Measurements from ENCODE around the gene DNAI4. TPM values are rescaled to one million over a fixed set of nuclear protein-coding genes. Genes with fewer than 3 reads are reported as not detected.

DNAI4 gene
- total RNA-seq, 1 experiment from 2014 or later = 3.9 TPM

DNA sequence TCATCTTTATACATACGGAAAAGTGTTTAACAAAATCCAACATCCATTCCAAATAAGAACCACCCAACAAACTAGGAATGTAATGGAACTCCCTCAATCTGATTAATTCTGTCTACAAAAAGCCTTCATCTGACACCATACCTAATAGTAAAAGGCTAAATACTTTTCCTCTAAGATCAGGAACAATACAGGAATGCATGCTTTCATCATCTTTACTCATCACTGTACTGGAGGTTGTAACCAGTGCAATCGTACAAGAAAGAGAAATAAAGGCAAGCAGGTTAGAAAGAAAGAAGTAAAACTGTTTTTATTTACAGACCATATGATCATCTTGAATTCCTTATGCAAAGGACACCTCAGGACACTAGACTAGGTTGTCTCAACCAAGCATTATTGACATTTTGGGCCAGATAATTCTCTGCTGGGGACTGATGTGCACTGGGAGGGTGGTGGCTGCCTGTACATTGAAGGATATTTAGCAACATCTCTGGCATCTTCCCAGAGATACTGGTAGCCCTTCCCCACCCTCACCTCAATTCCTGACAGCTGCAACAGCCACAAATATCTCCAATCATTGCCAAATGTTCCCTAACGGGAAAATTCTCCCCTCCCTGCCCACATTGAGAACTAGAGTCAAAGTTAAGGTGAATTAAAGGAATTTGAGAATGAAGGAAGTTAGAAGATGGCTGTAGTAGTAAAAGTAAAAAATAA, 93.0 kb downstream of the DNAI4 start:
- ChIA-PET RAD21 (ENCODE audit: low non-redundant PET in 1 of 2, low total read pairs in 2 of 2, uncharacterized antibody in 2 of 2, unreplicated experiment in 2 of 2) (no interaction called here), CTCF (no interaction called here), POLR2A (no interaction called here)
- no peaks in the 10 kb centered on the region for H3K27me3 ChIP-seq (ENCODE audit: insufficient read depth, low read length)
- no peaks in the 10 kb centered on the region for H3K9me3 ChIP-seq (ENCODE audit: control insufficient read depth in 1 of 2, insufficient read depth in 1 of 2, low read depth in 1 of 2, low read length in 2 of 2)
- intact Hi-C loops (cut with micrococcal nuclease) = no loop called here
- H3K4me3 ChIP-seq (replicated peaks in 1 of 2; ENCODE audit: low read depth in 1 of 2, low read length in 2 of 2) = no peak overlapping the region
- ATAC-seq = no peak
- no peaks in the 10 kb centered on the region for H3K4me1 ChIP-seq (ENCODE audit: control insufficient read depth in 1 of 2, insufficient read depth in 2 of 2, low read length in 2 of 2)
- H3K79me2 ChIP-seq (ENCODE audit: insufficient read depth, low read length) = no peaks in the 10 kb centered on the region
- no peak for DNase-seq (ENCODE audit: low read depth, low spot score)
- no TSS peak for BruUV-seq (replicated peaks)
- H2AFZ ChIP-seq (ENCODE audit: low read depth, low read length, poor library complexity, severe bottlenecking) = no peak overlapping the region
- TF ChIP-seq, protein P1, sequence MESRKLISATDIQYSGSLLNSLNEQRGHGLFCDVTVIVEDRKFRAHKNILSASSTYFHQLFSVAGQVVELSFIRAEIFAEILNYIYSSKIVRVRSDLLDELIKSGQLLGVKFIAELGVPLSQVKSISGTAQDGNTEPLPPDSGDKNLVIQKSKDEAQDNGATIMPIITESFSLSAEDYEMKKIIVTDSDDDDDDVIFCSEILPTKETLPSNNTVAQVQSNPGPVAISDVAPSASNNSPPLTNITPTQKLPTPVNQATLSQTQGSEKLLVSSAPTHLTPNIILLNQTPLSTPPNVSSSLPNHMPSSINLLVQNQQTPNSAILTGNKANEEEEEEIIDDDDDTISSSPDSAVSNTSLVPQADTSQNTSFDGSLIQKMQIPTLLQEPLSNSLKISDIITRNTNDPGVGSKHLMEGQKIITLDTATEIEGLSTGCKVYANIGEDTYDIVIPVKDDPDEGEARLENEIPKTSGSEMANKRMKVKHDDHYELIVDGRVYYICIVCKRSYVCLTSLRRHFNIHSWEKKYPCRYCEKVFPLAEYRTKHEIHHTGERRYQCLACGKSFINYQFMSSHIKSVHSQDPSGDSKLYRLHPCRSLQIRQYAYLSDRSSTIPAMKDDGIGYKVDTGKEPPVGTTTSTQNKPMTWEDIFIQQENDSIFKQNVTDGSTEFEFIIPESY (IDR thresholded peaks at IDR 0.05; ENCODE audit: extremely low read depth, insufficient replicate concordance, low read length) = no peak
- no peak for TF ChIP-seq EZH2 (IDR thresholded peaks at IDR 0.05)
- TF ChIP-seq, protein P2, sequence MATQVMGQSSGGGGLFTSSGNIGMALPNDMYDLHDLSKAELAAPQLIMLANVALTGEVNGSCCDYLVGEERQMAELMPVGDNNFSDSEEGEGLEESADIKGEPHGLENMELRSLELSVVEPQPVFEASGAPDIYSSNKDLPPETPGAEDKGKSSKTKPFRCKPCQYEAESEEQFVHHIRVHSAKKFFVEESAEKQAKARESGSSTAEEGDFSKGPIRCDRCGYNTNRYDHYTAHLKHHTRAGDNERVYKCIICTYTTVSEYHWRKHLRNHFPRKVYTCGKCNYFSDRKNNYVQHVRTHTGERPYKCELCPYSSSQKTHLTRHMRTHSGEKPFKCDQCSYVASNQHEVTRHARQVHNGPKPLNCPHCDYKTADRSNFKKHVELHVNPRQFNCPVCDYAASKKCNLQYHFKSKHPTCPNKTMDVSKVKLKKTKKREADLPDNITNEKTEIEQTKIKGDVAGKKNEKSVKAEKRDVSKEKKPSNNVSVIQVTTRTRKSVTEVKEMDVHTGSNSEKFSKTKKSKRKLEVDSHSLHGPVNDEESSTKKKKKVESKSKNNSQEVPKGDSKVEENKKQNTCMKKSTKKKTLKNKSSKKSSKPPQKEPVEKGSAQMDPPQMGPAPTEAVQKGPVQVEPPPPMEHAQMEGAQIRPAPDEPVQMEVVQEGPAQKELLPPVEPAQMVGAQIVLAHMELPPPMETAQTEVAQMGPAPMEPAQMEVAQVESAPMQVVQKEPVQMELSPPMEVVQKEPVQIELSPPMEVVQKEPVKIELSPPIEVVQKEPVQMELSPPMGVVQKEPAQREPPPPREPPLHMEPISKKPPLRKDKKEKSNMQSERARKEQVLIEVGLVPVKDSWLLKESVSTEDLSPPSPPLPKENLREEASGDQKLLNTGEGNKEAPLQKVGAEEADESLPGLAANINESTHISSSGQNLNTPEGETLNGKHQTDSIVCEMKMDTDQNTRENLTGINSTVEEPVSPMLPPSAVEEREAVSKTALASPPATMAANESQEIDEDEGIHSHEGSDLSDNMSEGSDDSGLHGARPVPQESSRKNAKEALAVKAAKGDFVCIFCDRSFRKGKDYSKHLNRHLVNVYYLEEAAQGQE (IDR thresholded peaks at IDR 0.05; ENCODE audit: low read depth) = no peak
- no peak for TF ChIP-seq FOSL1 (IDR thresholded peaks at IDR 0.05; ENCODE audit: low read depth)
- TF ChIP-seq JUND (IDR thresholded peaks at IDR 0.05) = no peak
- TF ChIP-seq SP1 (IDR thresholded peaks at IDR 0.05; ENCODE audit: low read depth) = no peak
- no peak for TF ChIP-seq SIN3A (IDR thresholded peaks at IDR 0.05; ENCODE audit: low read depth)
- TF ChIP-seq TCF7L2 (IDR thresholded peaks at IDR 0.05; ENCODE audit: borderline replicate concordance, extremely low read depth, insufficient read depth, insufficient read length) = no peak
- no peak for TF ChIP-seq YY1 (IDR thresholded peaks at IDR 0.05; ENCODE audit: extremely low read depth, insufficient replicate concordance, low read depth, low read length)
- no peak for TF ChIP-seq CBX3 (IDR thresholded peaks at IDR 0.05; ENCODE audit: low read depth)
- TF ChIP-seq EGR1 (IDR thresholded peaks at IDR 0.05; ENCODE audit: low read depth) = no peak
- no peak for TF ChIP-seq ELF1 (IDR thresholded peaks at IDR 0.05; ENCODE audit: borderline replicate concordance, low read depth)
- no peak for TF ChIP-seq CEBPB (IDR thresholded peaks at IDR 0.05; ENCODE audit: low read depth)
- TF ChIP-seq SRF (IDR thresholded peaks at IDR 0.05; ENCODE audit: low read depth) = no peak
- TF ChIP-seq, protein P3, sequence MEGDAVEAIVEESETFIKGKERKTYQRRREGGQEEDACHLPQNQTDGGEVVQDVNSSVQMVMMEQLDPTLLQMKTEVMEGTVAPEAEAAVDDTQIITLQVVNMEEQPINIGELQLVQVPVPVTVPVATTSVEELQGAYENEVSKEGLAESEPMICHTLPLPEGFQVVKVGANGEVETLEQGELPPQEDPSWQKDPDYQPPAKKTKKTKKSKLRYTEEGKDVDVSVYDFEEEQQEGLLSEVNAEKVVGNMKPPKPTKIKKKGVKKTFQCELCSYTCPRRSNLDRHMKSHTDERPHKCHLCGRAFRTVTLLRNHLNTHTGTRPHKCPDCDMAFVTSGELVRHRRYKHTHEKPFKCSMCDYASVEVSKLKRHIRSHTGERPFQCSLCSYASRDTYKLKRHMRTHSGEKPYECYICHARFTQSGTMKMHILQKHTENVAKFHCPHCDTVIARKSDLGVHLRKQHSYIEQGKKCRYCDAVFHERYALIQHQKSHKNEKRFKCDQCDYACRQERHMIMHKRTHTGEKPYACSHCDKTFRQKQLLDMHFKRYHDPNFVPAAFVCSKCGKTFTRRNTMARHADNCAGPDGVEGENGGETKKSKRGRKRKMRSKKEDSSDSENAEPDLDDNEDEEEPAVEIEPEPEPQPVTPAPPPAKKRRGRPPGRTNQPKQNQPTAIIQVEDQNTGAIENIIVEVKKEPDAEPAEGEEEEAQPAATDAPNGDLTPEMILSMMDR (IDR thresholded peaks at IDR 0.05 in 2 of 3, conservative IDR thresholded peaks at IDR 0.05 in 1 of 3; ENCODE audit: borderline replicate concordance in 1 of 3, insufficient read depth in 1 of 3, low read depth in 2 of 3, low read length in 2 of 3) = no peak
- no peak for TF ChIP-seq POLR2A (IDR thresholded peaks at IDR 0.05; ENCODE audit: borderline replicate concordance, extremely low read depth, insufficient read depth, insufficient read length)
- no peak for TF ChIP-seq ZNF274 (IDR thresholded peaks at IDR 0.05; ENCODE audit: low read depth, low read length)
- no peak for TF ChIP-seq EZH2phosphoT487 (IDR thresholded peaks at IDR 0.05; ENCODE audit: borderline replicate concordance)
- TF ChIP-seq ZFX (IDR thresholded peaks at IDR 0.05) = no peak
- no peak for TF ChIP-seq RAD21 (IDR thresholded peaks at IDR 0.05; ENCODE audit: low read depth)
- H3K9ac ChIP-seq (ENCODE audit: low read length) = no peak overlapping the region
- H4K20me1 ChIP-seq (ENCODE audit: insufficient read depth) = no peaks in the 10 kb centered on the region
- H3K9me2 ChIP-seq (ENCODE audit: insufficient read depth) = no peaks in the 10 kb centered on the region
- H3K4me2 ChIP-seq (ENCODE audit: low read length) = no peak overlapping the region
- no peak overlapping the region for H3K27ac ChIP-seq (ENCODE audit: low read depth, low read length)
- no peaks in the 10 kb centered on the region for H3K36me3 ChIP-seq (ENCODE audit: control insufficient read depth in 1 of 2, insufficient read depth in 2 of 2, low read length in 2 of 2)
